DOHH2 (cell line): Measurements from ENCODE around the gene TSPAN5.

Experiments used
- H3F3A ChIP-seq: fragments of 200-600 bp; sonication (generic), shearing (Covaris generic); 2 replicates; pipeline ENCODE4 v1.6.0; 2016; ENCODE audit warnings: antibody characterized with exemption, mild to moderate bottlenecking; ENCODE audit not compliant: control insufficient read depth, insufficient read depth
- H3K27ac ChIP-seq: fragments of 200-600 bp; sonication (generic); 2 replicates; pipeline ENCODE4 v1.5.1; 2014; ENCODE audit warnings: low read depth, mild to moderate bottlenecking, low read length, moderate library complexity
- H3K27me3 ChIP-seq: fragments of 200-600 bp; sonication (generic); 2 replicates; pipeline ENCODE4 v1.6.1; 2014; ENCODE audit warnings: mild to moderate bottlenecking, low read length, mixed read lengths; ENCODE audit not compliant: control insufficient read depth
- H3K36me3 ChIP-seq: fragments of 200-600 bp; sonication (generic); 2 replicates; pipeline ENCODE4 v1.6.1; 2014; ENCODE audit warnings: mild to moderate bottlenecking, low read length, moderate library complexity, mixed read lengths; ENCODE audit not compliant: control insufficient read depth
- H3K4me1 ChIP-seq: fragments of 200-600 bp; sonication (generic); 2 replicates; pipeline ENCODE4 v1.6.1; 2014; ENCODE audit warnings: mild to moderate bottlenecking, low read length, mixed read lengths; ENCODE audit not compliant: control insufficient read depth
- H3K4me2 ChIP-seq: fragments of 200-600 bp; sonication (generic); 2 replicates; pipeline ENCODE4 v1.6.0; 2014; ENCODE audit warnings: mild to moderate bottlenecking, low read length, moderate library complexity
- H3K4me3 ChIP-seq: fragments of 200-600 bp; sonication (generic); 2 replicates; pipeline ENCODE4 v1.5.1; 2014; ENCODE audit warnings: mild to moderate bottlenecking, low read length, mixed read lengths
- H3K79me2 ChIP-seq: fragments of 200-600 bp; sonication (generic); 2 replicates; pipeline ENCODE4 v1.6.1; 2014; ENCODE audit warnings: mild to moderate bottlenecking, low read length, mixed read lengths; ENCODE audit not compliant: control insufficient read depth
- H3K9me2 ChIP-seq: fragments of 200-600 bp; sonication (generic); replicated peaks from 2 replicates; pipeline ENCODE4 v1.6.1; 2014; ENCODE audit warnings: mild to moderate bottlenecking, low read length, mixed read lengths; ENCODE audit not compliant: control insufficient read depth
- H3K9me3 ChIP-seq: fragments of 200-600 bp; sonication (generic); 2 replicates; pipeline ENCODE4 v1.6.1; 2014; ENCODE audit warnings: antibody characterized with exemption, low read length, mixed read lengths; ENCODE audit not compliant: control insufficient read depth, insufficient read depth
- H4K20me1 ChIP-seq: fragments of 200-600 bp; sonication (generic); 2 replicates; pipeline ENCODE4 v1.6.0; 2014; ENCODE audit warnings: low read depth, mild to moderate bottlenecking, antibody characterized with exemption, low read length, moderate library complexity; ENCODE audit not compliant: control insufficient read depth, insufficient read depth
- CTCF ChIP-seq: fragments of 200-600 bp; sonication (generic); IDR thresholded peaks from one replicate; pipeline ENCODE4 v1.5.1; 2014; ENCODE audit warnings: antibody characterized with exemption, mild to moderate bottlenecking, low read depth, low read length; ENCODE audit not compliant: poor library complexity, severe bottlenecking
- EZH2phosphoT487 ChIP-seq: fragments of 200-600 bp; sonication (generic); IDR thresholded peaks from 2 replicates; pipeline ENCODE4 v1.6.1; 2017; ENCODE audit warnings: borderline replicate concordance, mild to moderate bottlenecking, antibody characterized with exemption, low read length, moderate library complexity, mixed read lengths

TSPAN5 gene

GRCh38 chr4:98643755-98644154 lies 14.7 kb downstream of the TSPAN5 start:
- H3K36me3 ChIP-seq, result no peaks in the 10 kb centered on the region
- no peaks in the 10 kb centered on the region for H4K20me1 ChIP-seq
- H3K4me3 ChIP-seq, result no peak overlapping the region
- H3K9me3 ChIP-seq, result no peaks in the 10 kb centered on the region
- H3K27me3 ChIP-seq, result no peaks in the 10 kb centered on the region
- H3K4me1 ChIP-seq, result no peaks in the 10 kb centered on the region
- no peak overlapping the region for H3K27ac ChIP-seq
- H3K79me2 ChIP-seq, result no peaks in the 10 kb centered on the region
- H3K4me2 ChIP-seq, result no peak overlapping the region
- no peaks in the 10 kb centered on the region for H3F3A ChIP-seq
- H3K9me2 ChIP-seq, result no peaks in the 10 kb centered on the region
- no peak for TF ChIP-seq CTCF

- Histone ChIP-seq H3K4me1 (no peaks in the 10 kb centered on the region), H3K4me3 (no peak overlapping the region), H4K20me1 (no peaks in the 10 kb centered on the region), H3K27ac (no peak overlapping the region), H3K4me2 (no peak overlapping the region), H3K36me3 (no peaks in the 10 kb centered on the region), H3K79me2 (no peaks in the 10 kb centered on the region), H3F3A (no peaks in the 10 kb centered on the region), H3K27me3 (no peaks in the 10 kb centered on the region), H3K9me2 (no peaks in the 10 kb centered on the region), H3K9me3 (no peaks in the 10 kb centered on the region)
- TF ChIP-seq EZH2phosphoT487 (no peak), CTCF (no peak)
Observed at GRCh38 chr4:98642991-98643426, 15.4 kb downstream of the TSPAN5 start.

- Histone ChIP-seq H3K9me3 (no peaks in the 10 kb centered on the region), H3K9me2 (no peaks in the 10 kb centered on the region), H3K4me1 (no peaks in the 10 kb centered on the region), H3K27ac (no peak overlapping the region), H3K27me3 (no peaks in the 10 kb centered on the region), H3K4me3 (no peak overlapping the region), H3K4me2 (no peak overlapping the region), H3K36me3 (no peaks in the 10 kb centered on the region), H4K20me1 (no peaks in the 10 kb centered on the region), H3F3A (no peaks in the 10 kb centered on the region), H3K79me2 (no peaks in the 10 kb centered on the region)
- TF ChIP-seq CTCF, result no peak
- TF ChIP-seq EZH2phosphoT487, result no peak
Observed at GRCh38 chr4:98641906-98642668, 16.3 kb downstream of the TSPAN5 start.
